Tibial artery (tissue), 4 donors: ENCODE results near the gene CALN1.

ENCODE experiments used
- DNase-seq, 2 donors: peaks; one replicate each; pipeline ENCODE4 v3.0.0-alpha.2; 2019
- H3K27ac ChIP-seq, 2 donors: fragments of 200-600 bp; sonication (generic) in 1 of 2; 1 replicate in 1 of 2; 2 replicates in 1 of 2; pipeline ENCODE4 v1.5.1; 2018 to 2019; ENCODE audit warnings: mild to moderate bottlenecking in 1 of 2
- H3K27me3 ChIP-seq, 2 donors: fragments of 200-600 bp; sonication (generic) in 1 of 2; one replicate each; pipeline versions ENCODE4 v1.5.1 to v1.6.0; 2016 to 2019
- H3K36me3 ChIP-seq, 3 donors: fragments of 200-600 bp; sonication (generic) in 2 of 3; one replicate each; pipeline ENCODE4 v1.5.1; 2016 to 2019; ENCODE audit warnings: mild to moderate bottlenecking in 2 of 3
- H3K4me1 ChIP-seq, 4 donors: fragments of 200-600 bp; sonication (generic) in 2 of 4; 1 replicate in 3 of 4; 2 replicates in 1 of 4; pipeline ENCODE4 v1.5.1; 2016 to 2019
- H3K4me3 ChIP-seq, 2 donors: fragments of 200-600 bp; sonication (generic) in 1 of 2; 1 replicate in 1 of 2; 2 replicates in 1 of 2; pipeline ENCODE4 v1.5.1; 2018 to 2019; ENCODE audit warnings: mild to moderate bottlenecking in 2 of 2
- H3K9me3 ChIP-seq, 3 donors: fragments of 200-600 bp; sonication (generic) in 1 of 3; one replicate each; pipeline ENCODE4 v1.5.1; 2016 to 2019
- intact Hi-C: fragments of 100-400 bp; cut with DNase I; formaldehyde crosslinking; loops from one replicate; pipeline ENCODE4 v1.15.0; 2023; ENCODE audit warnings: low total_unique reads
- TF ChIP-seq, protein P1 (sequence below), 2 experiments: fragments of 200-600 bp in 1 of 2; fragments of 450-650 bp in 1 of 2; IDR thresholded peaks; one replicate each; pipeline ENCODE4 v1.5.1; 2017 to 2019; ENCODE audit warnings: antibody characterized with exemption in 2 of 2, mild to moderate bottlenecking in 1 of 2, moderate library complexity in 1 of 2

CALN1 gene

DNA sequence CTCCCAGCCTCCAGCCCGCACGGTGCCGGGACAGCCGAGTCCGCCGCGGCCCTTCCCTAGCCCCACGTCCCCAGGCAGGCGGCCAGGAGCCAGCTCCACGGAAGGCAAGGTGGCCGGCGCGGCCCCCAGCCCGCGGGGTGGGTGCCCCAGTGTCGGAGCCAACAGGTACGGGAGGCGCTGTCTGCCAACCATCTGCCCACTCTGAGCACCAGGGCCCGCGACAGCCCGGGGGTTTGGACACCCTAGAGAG lies 75.8 kb downstream of the CALN1 start:
- H3K36me3 ChIP-seq: no peaks in the 10 kb centered on the region
- peaks cover 0 to 12% (median 0%) of the 10 kb centered on the region in 4 donors for H3K4me1 ChIP-seq
- intact Hi-C loops: no loop called here
- H3K27ac ChIP-seq: no peak overlapping the region
- peaks cover 0 to 4% (median 0%) of the 10 kb centered on the region in 3 donors for H3K9me3 ChIP-seq
- peaks cover 0 to 38% of the 10 kb centered on the region in 2 donors for H3K27me3 ChIP-seq
- TF ChIP-seq, protein P1, sequence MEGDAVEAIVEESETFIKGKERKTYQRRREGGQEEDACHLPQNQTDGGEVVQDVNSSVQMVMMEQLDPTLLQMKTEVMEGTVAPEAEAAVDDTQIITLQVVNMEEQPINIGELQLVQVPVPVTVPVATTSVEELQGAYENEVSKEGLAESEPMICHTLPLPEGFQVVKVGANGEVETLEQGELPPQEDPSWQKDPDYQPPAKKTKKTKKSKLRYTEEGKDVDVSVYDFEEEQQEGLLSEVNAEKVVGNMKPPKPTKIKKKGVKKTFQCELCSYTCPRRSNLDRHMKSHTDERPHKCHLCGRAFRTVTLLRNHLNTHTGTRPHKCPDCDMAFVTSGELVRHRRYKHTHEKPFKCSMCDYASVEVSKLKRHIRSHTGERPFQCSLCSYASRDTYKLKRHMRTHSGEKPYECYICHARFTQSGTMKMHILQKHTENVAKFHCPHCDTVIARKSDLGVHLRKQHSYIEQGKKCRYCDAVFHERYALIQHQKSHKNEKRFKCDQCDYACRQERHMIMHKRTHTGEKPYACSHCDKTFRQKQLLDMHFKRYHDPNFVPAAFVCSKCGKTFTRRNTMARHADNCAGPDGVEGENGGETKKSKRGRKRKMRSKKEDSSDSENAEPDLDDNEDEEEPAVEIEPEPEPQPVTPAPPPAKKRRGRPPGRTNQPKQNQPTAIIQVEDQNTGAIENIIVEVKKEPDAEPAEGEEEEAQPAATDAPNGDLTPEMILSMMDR (IDR thresholded peaks at IDR 0.05): no peak
- no peak overlapping the region for H3K4me3 ChIP-seq
- DNase-seq: no peak

DNA sequence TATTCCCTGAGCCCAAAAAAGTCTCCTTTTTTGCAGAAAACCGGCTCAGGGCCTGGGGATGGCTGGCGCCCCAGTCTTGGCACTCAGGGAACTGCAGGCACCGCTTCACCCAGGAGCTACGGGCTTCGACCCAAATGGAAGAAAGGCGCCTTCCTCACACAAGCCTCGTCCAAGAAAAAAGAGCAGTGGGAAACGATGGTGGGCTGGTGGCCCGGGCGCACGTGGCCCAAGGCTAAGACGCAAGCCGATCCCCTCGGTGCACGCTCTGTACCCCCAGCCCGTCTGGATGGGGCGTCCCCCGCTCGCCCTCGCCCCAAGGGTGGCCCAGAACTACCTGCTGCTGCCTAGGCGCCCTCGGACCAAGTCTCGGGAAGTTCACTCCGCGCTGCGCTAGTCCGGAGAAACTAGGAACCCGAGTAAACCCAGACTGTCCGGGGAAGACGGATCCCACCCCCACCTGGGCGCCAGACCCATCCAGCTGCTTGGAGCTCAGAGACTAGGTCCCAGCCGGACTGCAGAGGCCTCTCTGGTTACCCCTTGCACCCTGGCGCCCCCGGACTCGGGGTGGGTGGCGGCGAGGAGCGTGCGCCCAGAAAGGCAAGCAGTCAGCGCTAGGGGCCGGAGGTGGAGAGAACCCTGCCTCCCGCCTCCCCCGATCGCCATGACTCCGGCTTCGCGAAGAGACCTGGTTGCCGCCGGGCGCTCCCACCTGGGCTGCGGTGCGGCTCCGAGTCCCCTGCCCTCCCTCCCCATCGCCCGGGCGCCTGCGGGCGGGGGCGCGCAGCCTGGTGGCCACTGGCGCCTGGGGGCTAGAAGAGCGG lies 76.4 kb downstream of the CALN1 start:
- no peak overlapping the region for H3K4me3 ChIP-seq
- TF ChIP-seq, protein P1 (IDR thresholded peaks at IDR 0.05): no peak
- no peak overlapping the region for H3K27ac ChIP-seq
- peaks cover 0 to 38% of the 10 kb centered on the region in 2 donors for H3K27me3 ChIP-seq
- no peaks in the 10 kb centered on the region for H3K36me3 ChIP-seq
- no peak for DNase-seq
- intact Hi-C loops: no loop called here
- H3K9me3 ChIP-seq: peaks cover 0 to 4% (median 0%) of the 10 kb centered on the region in 3 donors
- peaks cover 0 to 12% (median 0%) of the 10 kb centered on the region in 4 donors for H3K4me1 ChIP-seq

DNA sequence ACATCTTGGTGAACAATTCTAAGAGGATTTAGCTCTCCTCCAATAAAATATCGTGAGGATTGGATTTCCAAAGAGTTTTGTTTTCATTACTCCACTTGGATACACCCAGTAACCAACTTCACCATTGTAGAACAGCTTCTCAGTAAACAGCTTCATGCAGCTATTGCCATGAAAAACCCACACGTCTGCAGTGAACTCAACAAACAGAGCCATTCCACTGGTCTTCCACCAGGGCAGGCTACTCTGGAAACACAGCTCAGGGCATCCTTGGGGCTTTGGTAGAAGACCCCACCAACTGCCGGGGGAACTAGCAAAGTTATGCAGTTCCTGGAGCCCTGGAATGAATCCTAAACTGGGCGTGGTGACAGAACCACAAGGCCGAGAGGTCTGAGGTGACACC lies 77.4 kb downstream of the CALN1 start:
- intact Hi-C loops: no loop called here
- Histone ChIP-seq H3K4me1 (peaks cover 0 to 12% (median 0%) of the 10 kb centered on the region in 4 donors), H3K27me3 (peaks cover 0 to 38% of the 10 kb centered on the region in 2 donors), H3K9me3 (peaks cover 0 to 4% (median 0%) of the 10 kb centered on the region in 3 donors), H3K27ac (no peak overlapping the region), H3K4me3 (no peak overlapping the region), H3K36me3 (no peaks in the 10 kb centered on the region)
- TF ChIP-seq, protein P1 (IDR thresholded peaks at IDR 0.05): no peak
- no peak for DNase-seq

DNA sequence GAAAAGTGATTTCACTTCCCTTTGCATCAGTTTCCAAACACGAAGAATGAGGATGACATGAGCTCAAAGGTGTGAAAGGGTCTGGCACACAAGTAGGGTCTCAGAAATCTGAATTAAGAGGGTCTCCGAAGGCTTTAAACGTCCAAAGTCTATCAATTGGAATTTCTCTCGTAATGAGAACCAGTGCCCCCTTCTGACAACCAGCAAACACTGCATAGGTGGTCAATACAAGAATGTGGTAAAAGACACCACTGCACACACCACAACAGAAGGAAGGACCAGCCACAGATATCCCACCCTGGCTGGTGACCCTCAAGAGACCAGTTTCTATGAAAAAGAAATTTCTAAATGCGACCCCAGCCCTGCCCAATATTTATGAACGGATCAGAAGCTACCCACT lies 78.1 kb downstream of the CALN1 start:
- peaks cover 0 to 38% of the 10 kb centered on the region in 2 donors for H3K27me3 ChIP-seq
- no peak overlapping the region for H3K27ac ChIP-seq
- H3K36me3 ChIP-seq: no peaks in the 10 kb centered on the region
- H3K4me1 ChIP-seq: peaks cover 0 to 12% (median 0%) of the 10 kb centered on the region in 4 donors
- TF ChIP-seq, protein P1 (IDR thresholded peaks at IDR 0.05): no peak
- no peak overlapping the region for H3K4me3 ChIP-seq
- H3K9me3 ChIP-seq: peaks cover 0 to 4% (median 0%) of the 10 kb centered on the region in 3 donors
- intact Hi-C loops: no loop called here
- DNase-seq: no peak

DNA sequence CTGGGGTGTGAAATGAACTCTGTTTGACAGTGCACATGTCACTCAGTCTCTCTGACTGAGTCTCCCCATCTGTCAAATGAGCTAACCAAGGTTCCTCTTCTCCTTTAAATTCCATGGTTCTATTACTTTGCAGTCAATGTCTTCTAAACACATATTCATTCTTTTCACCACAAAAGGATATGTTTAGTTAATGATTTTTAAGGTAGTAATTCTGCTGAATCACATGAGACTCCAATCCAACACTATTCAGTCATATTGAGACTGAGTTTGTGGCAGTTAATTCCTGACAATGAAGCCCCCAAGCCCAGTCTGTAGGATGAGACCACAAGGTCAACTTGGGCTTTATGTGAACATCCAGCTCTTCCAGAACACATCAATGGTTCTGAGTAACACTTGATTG lies 85.3 kb downstream of the CALN1 start:
- Histone ChIP-seq H3K4me3 (no peak overlapping the region), H3K4me1 (no peaks in the 10 kb centered on the region), H3K36me3 (no peaks in the 10 kb centered on the region), H3K9me3 (no peaks in the 10 kb centered on the region), H3K27ac (no peak overlapping the region), H3K27me3 (no peaks in the 10 kb centered on the region)
- TF ChIP-seq, protein P1 (IDR thresholded peaks at IDR 0.05): no peak
- no peak for DNase-seq
- intact Hi-C loops: no loop called here
